ENCODE data around the gene NUAK2.

The NUAK2 gene

GRCh38 chr1:205315008-205315618 is 6.4 kb downstream of the NUAK2 start:
- no peak overlapping the region for H3K4me3 ChIP-seq (replicated peaks; ENCODE audit: low read depth, low read length)
- no peak for TF ChIP-seq CTCF (IDR thresholded peaks at IDR 0.05; ENCODE audit: low read depth, low read length, missing control alignments)
- no peak for DNase-seq (ENCODE audit: extremely low read depth, low read depth)

GRCh38 chr1:205313563-205314308 is 7.8 kb downstream of the NUAK2 start:
- no peak for DNase-seq (ENCODE audit: extremely low read depth, low read depth)

GRCh38 chr1:205312866-205313562 is 8.5 kb downstream of the NUAK2 start:
- no peak for TF ChIP-seq CTCF (IDR thresholded peaks at IDR 0.05; ENCODE audit: low read depth, low read length, missing control alignments)
- DNase-seq (ENCODE audit: extremely low read depth, low read depth): no peak
- H3K4me3 ChIP-seq (replicated peaks; ENCODE audit: low read depth, low read length): no peak overlapping the region

More at GRCh38 chr1:205313563-205314308, 7.8 kb downstream of the NUAK2 start:
- no peak for TF ChIP-seq CTCF (IDR thresholded peaks at IDR 0.05; ENCODE audit: low read depth, low read length, missing control alignments)
- no peak overlapping the region for H3K4me3 ChIP-seq (replicated peaks; ENCODE audit: low read depth, low read length)

- no peak for DNase-seq (ENCODE audit: extremely low read depth, low read depth)
Observed at GRCh38 chr1:205310976-205311704, 10.4 kb downstream of the NUAK2 start.

GRCh38 chr1:205309741-205310140 is 11.8 kb downstream of the NUAK2 start:
- TF ChIP-seq CTCF (IDR thresholded peaks at IDR 0.05; ENCODE audit: low read depth, low read length, missing control alignments): no peak
- H3K4me3 ChIP-seq (replicated peaks; ENCODE audit: low read depth, low read length): no peak overlapping the region
- DNase-seq (ENCODE audit: extremely low read depth, low read depth): no peak

More at GRCh38 chr1:205310976-205311704, 10.4 kb downstream of the NUAK2 start:
- no peak for TF ChIP-seq CTCF (IDR thresholded peaks at IDR 0.05; ENCODE audit: low read depth, low read length, missing control alignments)
- no peak overlapping the region for H3K4me3 ChIP-seq (replicated peaks; ENCODE audit: low read depth, low read length)

- no peak for DNase-seq (ENCODE audit: extremely low read depth, low read depth)
- H3K4me3 ChIP-seq (replicated peaks; ENCODE audit: low read depth, low read length): no peak overlapping the region
- TF ChIP-seq CTCF (IDR thresholded peaks at IDR 0.05; ENCODE audit: low read depth, low read length, missing control alignments): no peak
Observed at GRCh38 chr1:205306929-205307566, 14.5 kb downstream of the NUAK2 start.

All from HFF-Myc (cell line).